Measurements from ENCODE around the gene GARIN1A.
"Not testable (repeated sequence)": the region's sequence is repeated elsewhere in the genome, so short reads cannot be mapped to it uniquely, and the experiment has no call there.

GARIN1A gene

GRCh38 chr7:128661446-128661845, 10.6 kb upstream of the GARIN1A start:
- Histone ChIP-seq H4K20me1 (ENCODE audit: insufficient read depth, low read length, poor library complexity, severe bottlenecking) (no peaks in the 10 kb centered on the region), H3F3A (ENCODE audit: low read depth) (no peaks in the 10 kb centered on the region), H3K4me2 (ENCODE audit: low read depth, low read length, poor library complexity, severe bottlenecking) (no peak overlapping the region), H3K4me3 (ENCODE audit: low read length, poor library complexity, severe bottlenecking) (no peak overlapping the region), H3K79me2 (ENCODE audit: insufficient read depth, low read length) (no peaks in the 10 kb centered on the region), H3K9ac (ENCODE audit: low read depth, low read length, poor library complexity, severe bottlenecking) (no peak overlapping the region), H3K9me3 (ENCODE audit: insufficient read depth, low read depth, low read length) (peaks cover 5% of the 10 kb centered on the region; the same call in 1 of the 2 replicates), H3K36me3 (ENCODE audit: insufficient read depth, low read length) (no peaks in the 10 kb centered on the region), H2AFZ (ENCODE audit: low read length) (no peak overlapping the region), H3K27me3 (ENCODE audit: insufficient read depth, low read length, poor library complexity, severe bottlenecking) (no peaks in the 10 kb centered on the region), H3K4me1 (ENCODE audit: insufficient read depth, low read length, poor library complexity, severe bottlenecking) (no peaks in the 10 kb centered on the region), H3K9me2 (replicated peaks; ENCODE audit: low read depth, low read length) (no peaks in the 10 kb centered on the region)
- TF ChIP-seq CTCF (conservative IDR thresholded peaks at IDR 0.05; ENCODE audit: low read length) (no peak), EZH2phosphoT487 (IDR thresholded peaks at IDR 0.05; ENCODE audit: borderline replicate concordance) (no peak)

GRCh38 chr7:128662091-128662490, 10.0 kb upstream of the GARIN1A start:
- H3K79me2 ChIP-seq (ENCODE audit: insufficient read depth, low read length), result no peaks in the 10 kb centered on the region
- H3K9me3 ChIP-seq (ENCODE audit: insufficient read depth, low read depth, low read length), result peaks cover 5% of the 10 kb centered on the region; the same call in 1 of the 2 replicates
- H2AFZ ChIP-seq (ENCODE audit: low read length), result no peak overlapping the region
- no peak overlapping the region for H3K4me2 ChIP-seq (ENCODE audit: low read depth, low read length, poor library complexity, severe bottlenecking)
- H3K27me3 ChIP-seq (ENCODE audit: insufficient read depth, low read length, poor library complexity, severe bottlenecking), result no peaks in the 10 kb centered on the region
- H3K4me1 ChIP-seq (ENCODE audit: insufficient read depth, low read length, poor library complexity, severe bottlenecking), result no peaks in the 10 kb centered on the region
- H4K20me1 ChIP-seq (ENCODE audit: insufficient read depth, low read length, poor library complexity, severe bottlenecking), result no peaks in the 10 kb centered on the region
- H3K9me2 ChIP-seq (replicated peaks; ENCODE audit: low read depth, low read length), result no peaks in the 10 kb centered on the region
- TF ChIP-seq EZH2phosphoT487 (IDR thresholded peaks at IDR 0.05; ENCODE audit: borderline replicate concordance), result no peak
- no peak for TF ChIP-seq CTCF (conservative IDR thresholded peaks at IDR 0.05; ENCODE audit: low read length)
- H3K9ac ChIP-seq (ENCODE audit: low read depth, low read length, poor library complexity, severe bottlenecking), result no peak overlapping the region
- H3F3A ChIP-seq (ENCODE audit: low read depth), result no peaks in the 10 kb centered on the region
- no peak overlapping the region for H3K4me3 ChIP-seq (ENCODE audit: low read length, poor library complexity, severe bottlenecking)
- no peaks in the 10 kb centered on the region for H3K36me3 ChIP-seq (ENCODE audit: insufficient read depth, low read length)

GRCh38 chr7:128663223-128663622, 8.9 kb upstream of the GARIN1A start:
- H3K9me3 ChIP-seq (ENCODE audit: insufficient read depth, low read depth, low read length); H2AFZ ChIP-seq (ENCODE audit: low read length); H3K9ac ChIP-seq (ENCODE audit: low read depth, low read length, poor library complexity, severe bottlenecking); H3K4me1 ChIP-seq (ENCODE audit: insufficient read depth, low read length, poor library complexity, severe bottlenecking); H4K20me1 ChIP-seq (ENCODE audit: insufficient read depth, low read length, poor library complexity, severe bottlenecking); H3K4me3 ChIP-seq (ENCODE audit: low read length, poor library complexity, severe bottlenecking); H3K79me2 ChIP-seq (ENCODE audit: insufficient read depth, low read length); H3K4me2 ChIP-seq (ENCODE audit: low read depth, low read length, poor library complexity, severe bottlenecking); H3K36me3 ChIP-seq (ENCODE audit: insufficient read depth, low read length); H3F3A ChIP-seq (ENCODE audit: low read depth); H3K9me2 ChIP-seq (replicated peaks; ENCODE audit: low read depth, low read length); H3K27me3 ChIP-seq (ENCODE audit: insufficient read depth, low read length, poor library complexity, severe bottlenecking): not testable (repeated sequence)

- no peak overlapping the region for H3K4me3 ChIP-seq (ENCODE audit: low read length, poor library complexity, severe bottlenecking)
These were observed 7.0 kb upstream of the GARIN1A start for GRCh38 chr7:128665057-128665456.

More at GRCh38 chr7:128665057-128665456, 7.0 kb upstream of the GARIN1A start:
- Histone ChIP-seq H3K27me3 (ENCODE audit: insufficient read depth, low read length, poor library complexity, severe bottlenecking) (no peaks in the 10 kb centered on the region), H3K79me2 (ENCODE audit: insufficient read depth, low read length) (no peaks in the 10 kb centered on the region), H3K36me3 (ENCODE audit: insufficient read depth, low read length) (no peaks in the 10 kb centered on the region), H3K4me2 (ENCODE audit: low read depth, low read length, poor library complexity, severe bottlenecking) (no peak overlapping the region), H3K9me2 (replicated peaks; ENCODE audit: low read depth, low read length) (no peaks in the 10 kb centered on the region), H3K9me3 (ENCODE audit: insufficient read depth, low read depth, low read length) (peaks cover 5% of the 10 kb centered on the region; the same call in 1 of the 2 replicates), H4K20me1 (ENCODE audit: insufficient read depth, low read length, poor library complexity, severe bottlenecking) (no peaks in the 10 kb centered on the region), H3K9ac (ENCODE audit: low read depth, low read length, poor library complexity, severe bottlenecking) (no peak overlapping the region), H3F3A (ENCODE audit: low read depth) (no peaks in the 10 kb centered on the region), H3K4me1 (ENCODE audit: insufficient read depth, low read length, poor library complexity, severe bottlenecking) (no peaks in the 10 kb centered on the region), H2AFZ (ENCODE audit: low read length) (no peak overlapping the region)
- TF ChIP-seq EZH2phosphoT487 (IDR thresholded peaks at IDR 0.05; ENCODE audit: borderline replicate concordance), result no peak
- TF ChIP-seq CTCF (conservative IDR thresholded peaks at IDR 0.05; ENCODE audit: low read length), result no peak
